GM20431 (cell line): ENCODE measurements around the gene GRIK5.

Experiments used
- in situ Hi-C: fragments of 300-500 bp; cut with MseI, MboI; formaldehyde crosslinking; loops from one replicate; pipeline ENCODE4 v1.15.0; 2020; ENCODE audit warnings: low sequenced_read_pairs; ENCODE audit not compliant: unreplicated experiment

Gene GRIK5

DNA sequence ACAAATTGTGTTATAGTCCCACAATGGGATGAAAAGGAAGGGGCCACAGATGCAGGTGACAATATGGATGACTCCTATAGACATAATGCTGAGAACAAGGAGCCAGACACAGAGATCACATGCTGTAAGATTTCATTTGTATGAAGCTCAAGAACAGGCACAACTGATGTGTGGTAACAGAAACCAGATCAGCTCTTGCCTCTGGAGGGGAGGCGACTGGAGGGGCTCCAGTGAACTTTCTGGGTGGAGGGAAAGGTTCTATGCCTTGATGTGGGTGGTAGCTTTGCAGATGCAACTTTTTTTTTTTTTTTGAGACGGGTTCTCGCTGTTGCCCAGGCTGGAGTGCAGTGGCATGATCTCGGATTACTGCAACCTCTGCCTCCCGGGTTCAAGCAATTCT, 104.9 kb downstream of the GRIK5 start:
- in situ Hi-C loops, result no loop called here

DNA sequence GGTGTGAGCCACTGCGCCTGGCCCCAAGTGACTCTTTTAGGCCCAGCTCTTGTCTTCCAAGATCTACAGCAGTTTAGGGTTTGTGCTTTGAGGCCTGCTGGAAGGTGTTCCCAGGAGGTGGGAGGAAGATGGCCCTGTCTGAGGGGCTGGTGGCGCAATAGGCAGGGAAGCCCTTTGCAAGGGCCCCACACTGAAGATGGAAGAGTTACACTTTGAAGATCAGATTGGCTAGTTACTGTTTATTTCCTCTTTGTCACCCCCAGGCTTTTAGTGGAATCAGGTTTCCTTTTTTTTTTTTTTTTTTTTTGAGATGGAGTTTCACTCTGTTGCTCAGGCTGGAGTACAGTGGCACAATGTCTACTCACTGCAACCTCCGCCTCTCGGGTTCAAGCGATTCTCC, 109.0 kb downstream of the GRIK5 start:
- in situ Hi-C loops, result no loop called here

DNA sequence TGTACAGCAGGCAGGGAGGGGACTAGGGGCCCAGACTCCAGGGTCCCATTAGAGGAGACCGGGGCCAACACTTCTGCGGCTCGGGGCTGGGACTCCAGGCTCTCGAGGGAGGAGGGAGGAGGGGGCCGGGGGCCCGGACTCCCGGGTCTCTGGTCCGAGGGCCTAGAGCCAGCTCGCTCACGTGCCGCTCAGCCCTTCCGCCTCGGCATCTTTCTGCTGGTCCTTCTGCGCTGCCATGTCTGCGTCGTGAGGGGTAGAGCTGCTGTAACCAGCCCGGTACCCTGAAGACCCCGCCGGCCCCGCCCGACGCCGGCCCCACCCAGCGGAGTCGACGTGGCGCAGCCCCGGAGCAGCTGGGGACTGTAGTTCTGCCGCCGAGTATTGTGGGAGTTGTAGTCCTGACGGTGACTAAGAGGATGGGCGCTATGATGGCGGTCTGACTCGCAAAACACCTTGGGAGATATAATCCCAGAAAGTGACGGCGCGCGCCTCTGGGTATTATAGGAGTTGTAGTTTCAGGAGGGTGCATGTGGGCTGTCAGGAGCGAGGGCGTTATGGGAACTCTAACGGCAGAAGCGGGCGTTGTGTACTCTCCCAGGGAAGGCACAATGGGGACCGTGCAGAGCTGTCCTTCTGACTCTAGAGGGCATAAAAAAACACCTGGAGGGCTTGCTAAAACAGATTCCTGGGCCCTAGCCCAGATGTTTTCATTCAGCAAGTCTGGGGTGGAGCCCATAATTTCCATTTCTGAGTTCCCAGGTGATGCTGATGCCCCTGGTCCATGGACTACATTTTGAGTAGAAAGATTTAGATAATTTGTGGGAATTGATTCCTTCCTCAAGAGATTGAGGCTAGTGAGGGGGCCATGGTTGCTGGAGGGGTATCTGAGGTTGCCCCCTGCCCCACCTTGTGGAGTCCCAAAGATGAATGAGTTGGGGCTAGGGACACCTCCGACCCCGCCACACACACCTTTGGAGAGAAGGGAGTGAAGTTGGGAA, 110.7 kb downstream of the GRIK5 start, which contains the start of gene RABAC1:
TSS of gene RABAC1 (minus strand) at position 266 of the 998 bp plus-strand sequence. CDS start at position 237, 29 bp downstream.
- in situ Hi-C loops, result no loop called here

DNA sequence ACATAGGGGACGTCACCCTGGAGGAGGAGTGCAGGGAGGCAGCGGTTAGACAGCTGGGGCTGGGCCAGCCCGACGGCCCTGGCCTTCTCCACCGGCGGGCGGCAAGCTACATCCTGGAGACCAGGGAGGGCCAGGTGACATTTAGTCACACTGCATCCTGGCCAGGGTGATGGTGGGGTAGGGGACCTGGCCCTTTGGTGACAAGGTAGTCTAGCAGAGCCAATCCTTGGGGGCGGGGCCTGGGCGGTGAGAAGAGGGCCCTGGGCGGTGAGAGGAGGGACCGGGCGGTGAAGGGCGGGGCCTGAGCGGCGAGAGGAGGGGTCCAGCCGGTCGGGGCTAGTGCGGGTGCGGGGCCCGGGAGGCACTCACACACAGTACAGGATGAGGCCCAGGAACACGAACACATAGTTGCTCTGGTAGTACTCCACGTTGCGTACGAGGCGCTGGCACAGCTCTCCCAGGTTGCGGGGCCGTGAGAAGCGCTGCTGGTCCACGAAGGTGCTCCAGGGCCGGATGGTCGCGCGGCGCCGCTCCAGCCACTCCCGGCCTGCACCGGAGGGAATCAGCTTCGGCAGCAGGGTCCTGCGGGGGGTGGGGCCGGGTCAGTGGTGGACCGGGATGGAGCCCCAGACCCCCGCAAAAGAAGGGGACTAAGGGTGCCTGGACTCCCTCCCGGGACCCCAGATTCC, 111.5 kb downstream of the GRIK5 start:
- in situ Hi-C loops, result no loop called here

DNA sequence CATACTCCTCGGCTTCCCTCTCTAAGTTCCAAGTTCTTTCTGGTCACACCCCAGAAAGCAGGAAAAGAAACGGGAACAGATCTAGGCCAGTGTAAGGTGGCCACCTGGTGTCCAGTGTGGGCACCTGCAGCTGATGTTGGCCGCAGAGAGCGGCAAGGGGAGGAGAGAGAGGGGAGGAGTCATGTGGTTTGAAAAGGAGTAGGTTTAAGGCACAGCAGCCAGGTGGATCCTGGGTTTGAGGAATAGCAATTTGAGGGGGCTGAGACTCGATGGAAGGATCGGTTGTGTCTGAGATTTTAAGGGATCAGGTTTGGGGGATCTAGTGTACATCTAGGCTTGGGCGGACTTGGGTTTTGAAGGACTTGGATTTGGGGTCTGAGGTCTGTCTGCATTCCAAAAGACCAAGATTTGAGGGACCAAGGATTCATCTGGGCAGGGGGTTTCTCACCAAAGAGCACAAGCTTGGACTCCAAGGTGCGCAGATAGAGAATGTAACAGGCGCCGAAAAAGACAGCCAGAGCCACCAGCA, 112.1 kb downstream of the GRIK5 start:
- in situ Hi-C loops, result no loop called here

DNA sequence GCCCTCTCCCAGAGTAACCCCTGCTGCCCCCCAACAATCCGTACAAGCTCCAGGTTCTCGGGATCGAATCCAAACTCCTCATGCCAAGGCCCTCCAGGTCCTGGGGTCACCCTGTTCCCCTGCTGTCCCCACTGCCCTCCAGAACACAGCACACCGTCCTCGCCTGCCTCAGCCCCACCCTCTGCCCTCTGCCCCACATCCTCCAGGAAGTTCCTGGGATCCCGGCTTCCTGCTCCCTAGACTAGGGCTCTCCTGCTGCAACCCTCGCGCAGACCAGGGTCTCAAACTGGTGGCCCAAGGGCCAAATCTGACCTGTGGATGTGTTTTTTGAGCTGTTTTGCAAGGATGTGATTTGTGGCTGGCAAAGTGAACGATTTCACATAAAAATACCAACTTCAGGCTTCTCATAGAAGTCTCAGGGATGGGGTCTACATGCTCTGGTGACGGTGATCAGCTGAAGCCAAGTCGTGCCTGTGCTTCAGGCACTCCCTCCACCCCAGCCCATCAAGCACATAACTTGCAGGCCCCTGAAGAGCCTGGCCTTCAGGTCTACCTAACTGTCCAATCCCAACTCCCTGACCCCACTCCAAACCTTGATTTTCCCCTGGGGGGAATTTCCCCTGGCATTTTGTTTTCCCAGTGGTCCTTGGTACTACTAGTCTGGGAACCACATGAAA, 112.7 kb downstream of the GRIK5 start:
- in situ Hi-C loops, result no loop called here

DNA sequence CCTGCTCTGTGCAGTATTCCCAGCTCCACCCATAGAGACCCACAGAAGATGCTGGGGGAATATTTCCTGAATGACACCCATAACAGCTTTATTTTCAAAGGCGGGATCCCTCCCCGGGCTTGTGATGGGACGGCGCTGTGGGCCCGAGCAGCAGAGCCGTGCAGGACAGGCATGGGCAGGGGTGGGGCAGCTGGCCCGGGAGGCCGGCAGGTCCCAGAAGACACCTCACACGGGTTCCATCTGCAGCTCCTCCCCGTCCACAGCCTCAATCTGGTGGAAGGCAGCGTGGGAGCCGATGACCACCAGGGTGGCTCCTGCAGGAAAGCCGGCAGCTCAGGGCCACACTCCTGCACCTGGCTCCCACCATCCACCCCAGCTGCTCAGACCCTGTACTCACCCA, 113.4 kb downstream of the GRIK5 start:
- in situ Hi-C loops, result no loop called here

DNA sequence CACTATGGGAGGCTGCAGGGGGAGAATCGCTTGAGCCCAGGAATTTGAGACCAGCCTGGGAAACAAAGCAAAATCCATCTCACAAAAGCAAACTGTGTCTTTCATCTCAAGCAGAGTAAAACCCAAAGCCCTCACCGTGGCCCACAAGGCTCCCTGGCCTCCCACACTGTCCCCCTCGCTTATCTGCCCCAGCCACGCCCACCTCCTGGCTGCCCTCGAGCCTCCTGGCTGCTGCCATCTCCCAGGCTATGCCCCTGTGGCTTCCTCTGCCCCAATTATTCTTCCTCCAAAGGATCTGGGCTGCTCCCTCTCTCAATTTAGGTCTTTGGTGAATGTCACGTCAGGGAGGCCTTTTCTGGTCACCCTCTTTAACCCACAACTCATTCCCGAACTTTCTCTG, 114.5 kb downstream of the GRIK5 start:
- in situ Hi-C loops, result no loop called here

DNA sequence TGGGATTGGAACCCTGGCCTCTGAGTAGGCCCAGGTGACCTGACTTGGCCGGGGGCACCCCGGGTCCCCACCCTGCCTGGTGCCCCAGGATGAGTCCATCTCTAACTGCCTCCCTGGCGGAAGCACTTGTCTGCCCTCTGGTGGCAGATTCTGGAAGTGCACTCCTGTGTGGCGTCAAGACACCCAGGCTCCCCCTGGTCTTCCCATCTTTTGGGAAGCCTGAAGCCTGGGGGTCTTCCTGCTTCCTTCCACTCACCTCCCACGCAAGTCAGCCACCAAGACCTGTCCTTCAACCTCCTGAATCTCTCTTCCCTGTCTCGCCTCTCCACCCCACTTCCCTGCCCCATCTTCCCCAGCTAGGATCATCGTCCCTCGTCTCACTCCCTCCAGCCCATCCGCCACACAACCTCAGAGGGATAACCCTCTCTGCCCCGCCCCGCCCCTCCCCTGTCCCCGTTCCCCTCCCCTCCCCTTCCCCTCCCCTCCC, 118.3 kb downstream of the GRIK5 start:
- in situ Hi-C loops, result no loop called here
